HCT116 (cell line): ENCODE data around the gene LMO7.

Experiments used
- EZH2 ChIP-seq: fragments of 200-600 bp; sonication (generic); IDR thresholded peaks from 2 replicates; pipeline ENCODE4 v1.6.1; 2017; ENCODE audit warnings: antibody characterized with exemption, mixed run types
- POLR2AphosphoS5 ChIP-seq: IDR thresholded peaks from 2 replicates; pipeline ENCODE4 v1.6.1; 2011; ENCODE audit warnings: mild to moderate bottlenecking, low read depth, low read length, moderate library complexity
- SIN3A ChIP-seq: IDR thresholded peaks from 2 replicates; pipeline ENCODE4 v1.6.1; 2012; ENCODE audit warnings: low read depth
- SRF ChIP-seq: IDR thresholded peaks from 2 replicates; pipeline ENCODE4 v1.6.1; 2012; ENCODE audit warnings: low read depth
- TF ChIP-seq, protein P1 (sequence below), 3 experiments: fragments of 200-600 bp in 1 of 3; sonication (generic) in 1 of 3; IDR thresholded peaks in 2 of 3; conservative IDR thresholded peaks in 1 of 3; 2 replicates each; pipeline ENCODE4 v1.5.1; 2012 to 2017; ENCODE audit warnings: low read depth in 2 of 3, low read length in 2 of 3, antibody characterized with exemption in 1 of 3, borderline replicate concordance in 1 of 3, control low read depth in 1 of 3, mild to moderate bottlenecking in 1 of 3, mixed read lengths in 1 of 3, mixed run types in 1 of 3, moderate library complexity in 1 of 3; ENCODE audit not compliant: insufficient read depth in 1 of 3

- TF ChIP-seq SRF (no peak), POLR2AphosphoS5 (no peak), SIN3A (no peak), EZH2 (no peak)
- TF ChIP-seq, protein P1, sequence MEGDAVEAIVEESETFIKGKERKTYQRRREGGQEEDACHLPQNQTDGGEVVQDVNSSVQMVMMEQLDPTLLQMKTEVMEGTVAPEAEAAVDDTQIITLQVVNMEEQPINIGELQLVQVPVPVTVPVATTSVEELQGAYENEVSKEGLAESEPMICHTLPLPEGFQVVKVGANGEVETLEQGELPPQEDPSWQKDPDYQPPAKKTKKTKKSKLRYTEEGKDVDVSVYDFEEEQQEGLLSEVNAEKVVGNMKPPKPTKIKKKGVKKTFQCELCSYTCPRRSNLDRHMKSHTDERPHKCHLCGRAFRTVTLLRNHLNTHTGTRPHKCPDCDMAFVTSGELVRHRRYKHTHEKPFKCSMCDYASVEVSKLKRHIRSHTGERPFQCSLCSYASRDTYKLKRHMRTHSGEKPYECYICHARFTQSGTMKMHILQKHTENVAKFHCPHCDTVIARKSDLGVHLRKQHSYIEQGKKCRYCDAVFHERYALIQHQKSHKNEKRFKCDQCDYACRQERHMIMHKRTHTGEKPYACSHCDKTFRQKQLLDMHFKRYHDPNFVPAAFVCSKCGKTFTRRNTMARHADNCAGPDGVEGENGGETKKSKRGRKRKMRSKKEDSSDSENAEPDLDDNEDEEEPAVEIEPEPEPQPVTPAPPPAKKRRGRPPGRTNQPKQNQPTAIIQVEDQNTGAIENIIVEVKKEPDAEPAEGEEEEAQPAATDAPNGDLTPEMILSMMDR (IDR thresholded peaks at IDR 0.05 in 2 of 3, conservative IDR thresholded peaks at IDR 0.05 in 1 of 3; ENCODE audit: borderline replicate concordance in 1 of 3, insufficient read depth in 1 of 3, low read depth in 2 of 3, low read length in 2 of 3) = no peak
Observed at GRCh38 chr13:75656425-75656989, 20.4 kb downstream of the LMO7 start.
